PC-9 (cell line): ENCODE measurements around the gene HTRA1. TPM values are rescaled to one million over a fixed set of nuclear protein-coding genes. Genes with fewer than 3 reads are reported as not detected.

Experiments
- BruUV-seq: library from RNA; stranded (reverse); fragments of 400-500 nt; replicated peaks from 2 replicates; lab custom pipeline; 2021; lab: Mats Ljungman, UMichigan
- CTCF ChIA-PET: fragments of 300-600 bp; sonication (Branson Sonifier 250); formaldehyde crosslinking; loops from one replicate; lab custom pipeline; 2022; ENCODE audit warnings: antibody characterized with exemption; lab: Charles Lee
- POLR2A ChIA-PET: fragments of 300-600 bp; sonication (Branson Sonifier 250); formaldehyde crosslinking; loops from one replicate; lab custom pipeline; 2022; ENCODE audit warnings: antibody characterized with exemption; ENCODE audit not compliant: unreplicated experiment; lab: Charles Lee
- DNase-seq, 2 experiments: peaks; one replicate each; pipeline versions ENCODE4 v3.0.0 to v3.0.0-alpha.2; 2015 to 2022; ENCODE audit warnings: mixed read lengths in 1 of 2
- H2AFZ ChIP-seq: fragments of 200-600 bp; sonication (generic); 2 replicates; pipeline ENCODE4 v1.8.1; 2017; ENCODE audit warnings: antibody characterized with exemption
- H3F3A ChIP-seq: fragments of 200-600 bp; sonication (generic); 2 replicates; pipeline ENCODE4 v1.8.1; 2017; ENCODE audit warnings: antibody characterized with exemption, mild to moderate bottlenecking, low read depth; ENCODE audit not compliant: insufficient read depth
- H3K27ac ChIP-seq: fragments of 200-600 bp; sonication (generic); 2 replicates; pipeline ENCODE4 v1.6.1; 2016; ENCODE audit warnings: mixed run types
- H3K27me3 ChIP-seq: fragments of 200-600 bp; sonication (generic); 2 replicates; pipeline ENCODE4 v1.6.1; 2016; ENCODE audit warnings: low read depth, mixed run types; ENCODE audit not compliant: insufficient read depth
- H3K36me3 ChIP-seq: fragments of 200-600 bp; sonication (generic); 2 replicates; pipeline ENCODE4 v1.6.1; 2016; ENCODE audit warnings: low read depth, mixed run types
- H3K4me1 ChIP-seq: fragments of 200-600 bp; sonication (generic); replicated peaks from 2 replicates; pipeline ENCODE4 v1.6.1; 2016; ENCODE audit warnings: mixed run types; ENCODE audit not compliant: insufficient read depth
- H3K4me2 ChIP-seq: fragments of 200-600 bp; sonication (generic); 2 replicates; pipeline ENCODE4 v1.6.1; 2017; ENCODE audit warnings: mixed run types
- H3K4me3 ChIP-seq: fragments of 200-600 bp; sonication (generic); 2 replicates; pipeline ENCODE4 v1.6.1; 2016; ENCODE audit warnings: mixed run types
- H3K79me2 ChIP-seq: fragments of 200-600 bp; sonication (generic); 2 replicates; pipeline ENCODE4 v1.6.1; 2017; ENCODE audit warnings: low read depth, mixed run types
- H3K9me2 ChIP-seq: fragments of 200-600 bp; sonication (generic); 2 replicates; pipeline ENCODE4 v1.8.1; 2017; ENCODE audit warnings: mild to moderate bottlenecking; ENCODE audit not compliant: insufficient read depth
- H3K9me3 ChIP-seq: fragments of 200-600 bp; sonication (generic); 2 replicates; pipeline ENCODE4 v1.8.1; 2016; ENCODE audit warnings: low read depth; ENCODE audit not compliant: insufficient read depth
- H4K20me1 ChIP-seq: fragments of 200-600 bp; sonication (generic); 2 replicates; pipeline ENCODE4 v1.8.1; 2017; ENCODE audit not compliant: insufficient read depth
- CTCF ChIP-seq: fragments of 200-600 bp; sonication (generic); conservative IDR thresholded peaks from 2 replicates; pipeline ENCODE4 v1.6.1; 2017; ENCODE audit warnings: mixed run types, antibody characterized with exemption, mild to moderate bottlenecking, moderate library complexity
- EZH2 ChIP-seq: fragments of 200-600 bp; sonication (generic); IDR thresholded peaks from 2 replicates; pipeline ENCODE4 v1.8.0; 2017; ENCODE audit warnings: antibody characterized with exemption, low read depth
- intact Hi-C: fragments of 100-400 bp; cut with micrococcal nuclease; formaldehyde crosslinking; loops from one replicate; pipeline ENCODE4 v1.10.0; 2022; ENCODE audit not compliant: unreplicated experiment
- total RNA-seq: library from RNA; stranded (reverse); gene quantifications from 2 replicates; pipeline ENCODE4 v1.2.3, GENCODE V29; 2021

HTRA1 gene
- total RNA-seq, 1 experiment from 2014 or later = 18.0 TPM

- Histone ChIP-seq H3K27ac (no peak overlapping the region), H2AFZ (no peak overlapping the region), H3K4me2 (no peak overlapping the region), H4K20me1 (no peaks in the 10 kb centered on the region), H3K4me3 (no peak overlapping the region), H3K79me2 (no peaks in the 10 kb centered on the region), H3K4me1 (no peaks in the 10 kb centered on the region), H3F3A (no peaks in the 10 kb centered on the region), H3K36me3 (no peaks in the 10 kb centered on the region), H3K27me3 (no peaks in the 10 kb centered on the region), H3K9me3 (no peaks in the 10 kb centered on the region), H3K9me2 (no peaks in the 10 kb centered on the region)
- POLR2A ChIA-PET = no interaction called here
- no TSS peak for BruUV-seq
- CTCF ChIA-PET = interaction anchor here (0.6 kb wide), 1 partner anchor 144 kb away, joined by 5 read pairs; no protein-coding TSS in a partner anchor
- TF ChIP-seq EZH2 = no peak
- no peak for TF ChIP-seq CTCF
- no peak for DNase-seq
- intact Hi-C loops = no loop called here
These were observed 37.3 kb upstream of the HTRA1 start for GRCh38 chr10:122424059-122424458.

- ChIA-PET CTCF (no interaction called here), POLR2A (no interaction called here)
- Histone ChIP-seq H3K4me2 (no peak overlapping the region), H3K27ac (no peak overlapping the region), H3K79me2 (no peaks in the 10 kb centered on the region), H3K9me3 (no peaks in the 10 kb centered on the region), H4K20me1 (no peaks in the 10 kb centered on the region), H3K4me1 (no peaks in the 10 kb centered on the region), H3K4me3 (no peak overlapping the region), H3K9me2 (no peaks in the 10 kb centered on the region), H3K27me3 (no peaks in the 10 kb centered on the region), H3F3A (no peaks in the 10 kb centered on the region), H2AFZ (no peak overlapping the region), H3K36me3 (no peaks in the 10 kb centered on the region)
- no TSS peak for BruUV-seq
- TF ChIP-seq CTCF = no peak
- no peak for TF ChIP-seq EZH2
- DNase-seq = no peak
- intact Hi-C loops = no loop called here
These were observed 34.5 kb upstream of the HTRA1 start for GRCh38 chr10:122426829-122427228.

- Histone ChIP-seq H3K9me2 (no peaks in the 10 kb centered on the region), H3K4me3 (no peak overlapping the region), H3F3A (no peaks in the 10 kb centered on the region), H3K4me2 (no peak overlapping the region), H3K79me2 (no peaks in the 10 kb centered on the region), H4K20me1 (no peaks in the 10 kb centered on the region), H3K27ac (no peak overlapping the region), H3K27me3 (no peaks in the 10 kb centered on the region), H3K36me3 (no peaks in the 10 kb centered on the region), H2AFZ (no peak overlapping the region), H3K9me3 (no peaks in the 10 kb centered on the region), H3K4me1 (no peaks in the 10 kb centered on the region)
- no peak for DNase-seq
- BruUV-seq = no TSS peak
- ChIA-PET POLR2A (no interaction called here), CTCF (no interaction called here)
- TF ChIP-seq EZH2 (no peak), CTCF (no peak)
- intact Hi-C loops = no loop called here
These were observed 34.1 kb upstream of the HTRA1 start for GRCh38 chr10:122427280-122427679.
